ENCODE results near the gene GCAT.

- TF ChIP-seq POLR2A (IDR thresholded peaks at IDR 0.05): no peak
- TF ChIP-seq CTCF (IDR thresholded peaks at IDR 0.05): no peak
Observed at GRCh38 chr22:37762389-37762836, 45.3 kb upstream of the GCAT start.

All from thyroid gland (tissue), 4 donors.